GM12891 (cell line): ENCODE data around the gene CDC7.

Source experiments
- DNase-seq: peaks from one replicate; pipeline ENCODE4 v3.0.0; 2011; ENCODE audit warnings: low spot score; ENCODE audit not compliant: insufficient read length
- FAIRE-seq: peaks from 2 replicates; lab custom pipeline; 2011; peaks lifted over from hg19 to GRCh38; lab: Jason Lieb, UNC
- PAX5 ChIP-seq: IDR thresholded peaks from 2 replicates; pipeline ENCODE4 v1.6.1; 2011; ENCODE audit warnings: low read length, moderate library complexity, mild to moderate bottlenecking; ENCODE audit not compliant: insufficient read depth, severe bottlenecking
- POLR2A ChIP-seq: IDR thresholded peaks from 2 replicates; pipeline ENCODE4 v1.6.1; 2011; ENCODE audit warnings: low read depth, low read length, control low read depth
- POLR2AphosphoS5 ChIP-seq: IDR thresholded peaks from 2 replicates; pipeline ENCODE4 v1.6.1; 2011; ENCODE audit warnings: low read depth, low read length, control low read depth
- POU2F2 ChIP-seq: IDR thresholded peaks from 2 replicates; pipeline ENCODE4 v1.6.1; 2011; ENCODE audit warnings: low read depth, mild to moderate bottlenecking, control low read depth, low read length, moderate library complexity
- SPI1 ChIP-seq: IDR thresholded peaks from 2 replicates; pipeline ENCODE4 v1.6.1; 2011; ENCODE audit warnings: low read depth, low read length, control low read depth
- TAF1 ChIP-seq: IDR thresholded peaks from 2 replicates; pipeline ENCODE4 v1.6.1; 2011; ENCODE audit warnings: low read depth, low read length, control low read depth

The CDC7 gene

DNA sequence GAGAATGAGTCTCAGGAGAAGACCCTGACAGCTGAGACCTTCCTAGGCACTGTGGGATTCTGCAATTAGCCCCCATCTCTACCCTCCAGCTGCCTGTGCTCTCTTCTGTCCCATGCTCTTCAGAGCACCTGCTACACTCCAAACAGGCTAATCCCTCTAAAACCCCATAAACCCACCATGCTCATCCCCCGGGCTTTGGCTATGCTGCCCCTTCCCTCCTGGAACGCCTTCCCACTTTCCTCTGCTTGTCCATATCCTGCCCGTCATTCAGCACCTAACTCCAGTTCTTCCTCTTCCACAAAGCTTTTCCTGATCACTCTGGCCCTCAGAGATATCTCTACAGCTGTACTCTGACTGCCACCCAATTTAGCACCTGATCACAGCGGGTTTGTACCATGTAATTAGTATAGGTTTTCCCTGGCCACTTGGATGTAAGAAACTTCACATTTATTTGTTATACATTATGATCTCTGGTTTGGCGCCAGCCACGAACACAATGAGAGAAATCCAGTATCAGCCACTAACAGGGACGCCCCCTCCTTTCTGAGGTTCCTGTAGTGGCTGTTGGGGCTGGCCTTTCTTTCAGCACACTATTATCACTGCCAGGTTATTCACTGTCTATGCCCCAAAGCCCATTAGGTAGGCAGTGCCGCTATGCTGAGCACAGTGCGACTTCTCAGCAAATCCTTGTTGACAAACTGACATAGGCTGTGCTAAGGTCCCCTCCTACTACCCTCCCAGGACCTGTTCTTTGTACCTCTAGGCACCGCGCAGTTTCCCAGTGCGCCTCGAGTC is 45.1 kb downstream of the CDC7 start:
- FAIRE-seq, result no peak
- no peak for TF ChIP-seq POU2F2
- no peak for TF ChIP-seq SPI1
- TF ChIP-seq POLR2A, result no peak
- DNase-seq, result no peak

GRCh38 chr1:91546301-91546581 is 45.6 kb downstream of the CDC7 start:
- DNase-seq, result no peak
- TF ChIP-seq PAX5 (no peak), TAF1 (no peak), POLR2AphosphoS5 (no peak), POLR2A (no peak), SPI1 (no peak), POU2F2 (no peak)
- no peak for FAIRE-seq

DNA sequence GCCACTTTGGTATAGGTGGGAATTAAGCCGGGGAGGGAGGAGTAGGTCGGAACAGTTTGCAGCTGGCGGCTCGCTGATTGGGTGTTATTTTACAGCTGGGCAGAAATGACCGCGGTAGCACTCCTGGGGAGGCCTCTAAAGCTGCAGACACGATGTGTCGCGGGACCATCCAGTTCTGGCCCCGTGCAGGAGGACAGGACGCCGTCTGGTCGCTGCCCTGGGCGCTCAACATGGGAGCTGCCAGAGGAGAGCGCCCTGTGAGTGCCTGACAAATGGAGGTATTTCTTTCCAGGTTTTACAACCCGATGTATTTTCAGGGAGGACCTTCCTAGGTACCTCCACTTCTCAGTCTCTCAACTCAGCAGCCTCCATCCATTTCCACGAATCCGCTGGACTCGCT is 46.2 kb downstream of the CDC7 start:
- TF ChIP-seq POLR2A, result no peak
- no peak for TF ChIP-seq POU2F2
- no peak for TF ChIP-seq SPI1
- DNase-seq, result no peak
- FAIRE-seq, result no peak

- TF ChIP-seq TAF1 (no peak), SPI1 (no peak), POLR2AphosphoS5 (no peak), POU2F2 (no peak)
- FAIRE-seq (no peak), DNase-seq (no peak)
Measured at GRCh38 chr1:91548376-91549040, 47.9 kb downstream of the CDC7 start.

- no peak for FAIRE-seq
Measured at GRCh38 chr1:91549041-91549735, 48.5 kb downstream of the CDC7 start.

DNA sequence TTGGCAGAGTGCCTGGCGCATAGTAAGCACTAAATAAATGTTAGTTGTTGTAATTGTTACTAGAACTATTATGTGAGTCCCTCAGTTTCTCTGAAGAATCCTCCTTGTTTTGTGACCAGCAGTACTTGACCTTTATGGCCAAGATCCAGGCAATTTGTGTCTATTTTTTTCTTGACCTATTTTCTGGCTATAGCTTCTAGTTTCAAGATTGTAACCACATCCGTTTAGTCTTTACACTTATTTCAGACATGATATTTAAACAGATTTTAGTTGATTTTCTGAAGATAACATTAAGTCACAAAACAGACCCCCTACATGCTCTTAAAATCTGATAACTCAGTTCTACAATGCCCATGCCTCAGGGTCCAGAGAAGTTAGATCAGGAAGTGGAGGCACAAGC is 50.3 kb downstream of the CDC7 start:
- FAIRE-seq (no peak), DNase-seq (no peak)
- no peak for TF ChIP-seq SPI1
- no peak for TF ChIP-seq PAX5
- no peak for TF ChIP-seq POLR2AphosphoS5
- no peak for TF ChIP-seq POLR2A
- no peak for TF ChIP-seq TAF1
- TF ChIP-seq POU2F2, result no peak

More at GRCh38 chr1:91549041-91549735, 48.5 kb downstream of the CDC7 start:
- DNase-seq, result no peak
- TF ChIP-seq TAF1 (no peak), POLR2A (no peak), PAX5 (no peak)

- TF ChIP-seq SPI1 (no peak), TAF1 (no peak), PAX5 (no peak), POU2F2 (no peak), POLR2A (no peak)
- FAIRE-seq (no peak), DNase-seq (no peak)
Measured at GRCh38 chr1:91552091-91552490, 51.4 kb downstream of the CDC7 start.

DNA sequence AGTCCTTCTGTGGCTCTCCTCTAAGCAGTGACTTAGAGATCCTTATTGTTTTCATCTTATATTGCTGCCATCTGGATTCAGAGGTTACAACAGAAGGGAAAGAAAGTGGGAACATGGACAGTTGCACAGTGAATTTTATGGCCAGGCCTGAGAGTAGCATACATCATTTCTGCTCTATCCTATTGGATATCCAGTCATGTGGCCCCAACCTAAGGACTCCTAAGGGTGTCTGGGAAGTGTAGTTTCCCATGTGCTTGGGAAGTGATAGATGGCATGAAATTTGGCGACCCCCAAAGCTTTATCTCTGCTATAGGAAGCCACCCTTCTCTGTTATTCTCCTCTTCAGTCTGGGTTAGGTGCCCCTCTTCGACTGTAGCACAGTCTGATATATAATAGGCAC is 51.9 kb downstream of the CDC7 start:
- TF ChIP-seq TAF1, result no peak
- no peak for TF ChIP-seq PAX5
- no peak for TF ChIP-seq POLR2AphosphoS5
- no peak for TF ChIP-seq POLR2A
- no peak for TF ChIP-seq SPI1
- TF ChIP-seq POU2F2, result no peak
- DNase-seq, result no peak
- FAIRE-seq, result no peak

GRCh38 chr1:91553177-91553591 is 52.5 kb downstream of the CDC7 start:
- DNase-seq (no peak), FAIRE-seq (no peak)
- no peak for TF ChIP-seq POLR2AphosphoS5
- TF ChIP-seq POLR2A, result no peak
- no peak for TF ChIP-seq SPI1
- TF ChIP-seq PAX5, result no peak
- no peak for TF ChIP-seq TAF1
- no peak for TF ChIP-seq POU2F2

- no peak for TF ChIP-seq POLR2A
- DNase-seq, result no peak
- FAIRE-seq, result no peak
Measured at GRCh38 chr1:91555074-91555730, 54.6 kb downstream of the CDC7 start.
